Panc1 (cell line): ENCODE results near the gene UNC119B. TPM values are rescaled to one million over a fixed set of nuclear protein-coding genes. Genes with fewer than 3 reads are reported as not detected.

Experiments
- ATAC-seq: fragments of 200-7000 bp; cut with Tn5 transposase; 2 replicates; pipeline ENCODE4 v1.9.1; 2020; ENCODE audit warnings: mild to moderate bottlenecking, moderate library complexity
- BruUV-seq: library from RNA; stranded (reverse); fragments of 400-500 nt; replicated peaks from 2 replicates; lab custom pipeline; 2021; lab: Mats Ljungman, UMichigan
- CTCF ChIA-PET: fragments of 300-600 bp; sonication (Branson Sonifier 250); formaldehyde crosslinking; loops from one replicate; lab custom pipeline; 2022; ENCODE audit warnings: antibody characterized with exemption; lab: Charles Lee
- POLR2A ChIA-PET: fragments of 300-600 bp; sonication (Branson Sonifier 250); formaldehyde crosslinking; loops from one replicate; lab custom pipeline; 2022; ENCODE audit warnings: antibody characterized with exemption; lab: Charles Lee
- DNase-seq: peaks from one replicate; pipeline ENCODE4 v3.0.0-alpha.2; 2010; ENCODE audit warnings: low read depth, low spot score
- H3K27ac ChIP-seq: 2 replicates; pipeline ENCODE4 v1.5.1; 2011; ENCODE audit warnings: mild to moderate bottlenecking, low read length, inconsistent platforms
- H3K27me3 ChIP-seq: fragments of 200-500 bp; sonication (Bioruptor generic); 2 replicates; pipeline ENCODE4 v1.6.0; 2014; ENCODE audit warnings: low read length, inconsistent platforms; ENCODE audit not compliant: control insufficient read depth, insufficient read depth
- H3K36me3 ChIP-seq: fragments of 200-500 bp; sonication (Bioruptor generic); 2 replicates; pipeline ENCODE4 v1.5.1; 2014; ENCODE audit warnings: inconsistent platforms, mild to moderate bottlenecking, low read length, moderate library complexity; ENCODE audit not compliant: control insufficient read depth, insufficient read depth
- H3K4me1 ChIP-seq: 2 replicates; pipeline ENCODE4 v1.5.1; 2011; ENCODE audit warnings: inconsistent platforms, mild to moderate bottlenecking, low read length, moderate library complexity; ENCODE audit not compliant: control insufficient read depth, insufficient read depth
- H3K4me3 ChIP-seq, 2 experiments: 2 replicates each; pipeline ENCODE4 v1.5.1; 2011 to 2012; ENCODE audit warnings: low read depth in 2 of 2, low read length in 2 of 2, mild to moderate bottlenecking in 2 of 2, inconsistent platforms in 1 of 2, moderate library complexity in 1 of 2
- H3K9me3 ChIP-seq: fragments of 200-500 bp; sonication (Bioruptor generic); 2 replicates; pipeline ENCODE4 v1.5.1; 2014; ENCODE audit warnings: low read depth, mild to moderate bottlenecking, inconsistent platforms, low read length, moderate library complexity; ENCODE audit not compliant: control insufficient read depth, insufficient read depth
- CTCF ChIP-seq: fragments of 450-650 bp; IDR thresholded peaks from 2 replicates; pipeline ENCODE4 v1.5.1; 2017; ENCODE audit warnings: mild to moderate bottlenecking
- POLR2AphosphoS5 ChIP-seq: IDR thresholded peaks from 2 replicates; pipeline ENCODE4 v1.6.1; 2012; ENCODE audit warnings: mild to moderate bottlenecking, low read depth, low read length, moderate library complexity
- REST ChIP-seq, 2 experiments: IDR thresholded peaks; 2 replicates each; pipeline ENCODE4 v1.6.1; 2011 to 2012; ENCODE audit warnings: low read depth in 2 of 2, control low read depth in 1 of 2, low read length in 1 of 2, mild to moderate bottlenecking in 1 of 2, moderate library complexity in 1 of 2; ENCODE audit not compliant: insufficient read depth in 1 of 2
- SIN3A ChIP-seq: IDR thresholded peaks from 2 replicates; pipeline ENCODE4 v1.6.1; 2012; ENCODE audit warnings: low read depth, mild to moderate bottlenecking, low read length, moderate library complexity, borderline replicate concordance; ENCODE audit not compliant: insufficient read depth
- TCF7L2 ChIP-seq: IDR thresholded peaks from 2 replicates; pipeline ENCODE4 v1.6.1; 2011; ENCODE audit warnings: mild to moderate bottlenecking, low read depth, low read length, inconsistent platforms
- in situ Hi-C: cut with HindIII; loops from 2 replicates; pipeline ENCODE4 v1.10.0; 2016; ENCODE audit warnings: low sequenced_read_pairs, low pct_unique_long_range_greater_than_20kb
- intact Hi-C: fragments of 100-400 bp; cut with micrococcal nuclease; formaldehyde crosslinking; loops from one replicate; pipeline ENCODE4 v1.10.0; 2022; ENCODE audit not compliant: unreplicated experiment
- total RNA-seq: library from RNA; stranded (reverse); gene quantifications from one replicate; pipeline ENCODE4 v1.2.1, GENCODE V29; 2021; ENCODE audit not compliant: unreplicated experiment

UNC119B gene
- total RNA-seq, 1 experiment from 2014 or later, result 26.0 TPM

- Histone ChIP-seq H3K27me3 (no peaks in the 10 kb centered on the region), H3K4me1 (peaks cover 6% of the 10 kb centered on the region), H3K36me3 (peaks cover 15% of the 10 kb centered on the region), H3K9me3 (no peaks in the 10 kb centered on the region), H3K27ac (no peak overlapping the region), H3K4me3 (no peak overlapping the region)
- POLR2A ChIA-PET, result interaction anchor here (0.6 kb wide), 1 partner anchor 39 kb away, joined by 7 read pairs; no protein-coding TSS in a partner anchor
- DNase-seq, result no peak
- in situ Hi-C loops, result no loop called here
- TF ChIP-seq SIN3A (no peak), TCF7L2 (no peak), CTCF (no peak), REST (IDR thresholded peaks at IDR 0.05; ENCODE audit: insufficient read depth in 1 of 2, low read depth in 2 of 2, low read length in 1 of 2) (no peak), POLR2AphosphoS5 (no peak)
- no TSS peak for BruUV-seq
- no peak for ATAC-seq
- intact Hi-C loops, result no loop called here
- CTCF ChIA-PET, result interaction anchor here (0.7 to 0.9 kb wide), 2 partner anchors 61 to 946 kb away, joined by 3 to 7 read pairs; no protein-coding TSS in a partner anchor
Measured at GRCh38 chr12:120720987-120721801, 10.9 kb downstream of the UNC119B start.

GRCh38 chr12:120721866-120722265 is 11.6 kb downstream of the UNC119B start:
- no TSS peak for BruUV-seq
- intact Hi-C loops, result no loop called here
- ChIA-PET CTCF (no interaction called here), POLR2A (no interaction called here)
- Histone ChIP-seq H3K4me1 (peaks cover 8% of the 10 kb centered on the region), H3K4me3 (no peak overlapping the region), H3K36me3 (peaks cover 13% of the 10 kb centered on the region), H3K27ac (no peak overlapping the region), H3K27me3 (no peaks in the 10 kb centered on the region), H3K9me3 (no peaks in the 10 kb centered on the region)
- TF ChIP-seq SIN3A, result no peak
- TF ChIP-seq POLR2AphosphoS5, result no peak
- no peak for TF ChIP-seq REST (IDR thresholded peaks at IDR 0.05; ENCODE audit: insufficient read depth in 1 of 2, low read depth in 2 of 2, low read length in 1 of 2)
- TF ChIP-seq TCF7L2, result no peak
- no peak for TF ChIP-seq CTCF
- no peak for DNase-seq
- ATAC-seq, result no peak
- in situ Hi-C loops, result no loop called here
